PC-9 (cell line): Measurements from ENCODE around the gene CLTB.

Experiments used
- CTCF ChIP-seq: fragments of 200-600 bp; sonication (generic); conservative IDR thresholded peaks from 2 replicates; pipeline ENCODE4 v1.6.1; 2017; ENCODE audit warnings: mixed run types, antibody characterized with exemption, mild to moderate bottlenecking, moderate library complexity
- EZH2 ChIP-seq: fragments of 200-600 bp; sonication (generic); IDR thresholded peaks from 2 replicates; pipeline ENCODE4 v1.8.0; 2017; ENCODE audit warnings: antibody characterized with exemption, low read depth

GRCh38 chr5:176383248-176383905, 33.0 kb downstream of the CLTB start:
- no peak for TF ChIP-seq CTCF
- no peak for TF ChIP-seq EZH2
